Tibial artery (tissue), 4 donors: ENCODE results near the gene SAC3D1.

Source experiments
- DNase-seq, 2 donors: peaks; one replicate each; pipeline ENCODE4 v3.0.0-alpha.2; 2019
- H3K27ac ChIP-seq, 2 donors: fragments of 200-600 bp; sonication (generic) in 1 of 2; 1 replicate in 1 of 2; 2 replicates in 1 of 2; pipeline ENCODE4 v1.5.1; 2018 to 2019; ENCODE audit warnings: mild to moderate bottlenecking in 1 of 2
- H3K27me3 ChIP-seq, 2 donors: fragments of 200-600 bp; sonication (generic) in 1 of 2; one replicate each; pipeline versions ENCODE4 v1.5.1 to v1.6.0; 2016 to 2019
- H3K36me3 ChIP-seq, 3 donors: fragments of 200-600 bp; sonication (generic) in 2 of 3; one replicate each; pipeline ENCODE4 v1.5.1; 2016 to 2019; ENCODE audit warnings: mild to moderate bottlenecking in 2 of 3
- H3K4me1 ChIP-seq, 4 donors: fragments of 200-600 bp; sonication (generic) in 2 of 4; 1 replicate in 3 of 4; 2 replicates in 1 of 4; pipeline ENCODE4 v1.5.1; 2016 to 2019
- H3K4me3 ChIP-seq, 2 donors: fragments of 200-600 bp; sonication (generic) in 1 of 2; 1 replicate in 1 of 2; 2 replicates in 1 of 2; pipeline ENCODE4 v1.5.1; 2018 to 2019; ENCODE audit warnings: mild to moderate bottlenecking in 2 of 2
- H3K9me3 ChIP-seq, 3 donors: fragments of 200-600 bp; sonication (generic) in 1 of 3; one replicate each; pipeline ENCODE4 v1.5.1; 2016 to 2019
- CTCF ChIP-seq, 2 experiments: fragments of 200-600 bp in 1 of 2; fragments of 450-650 bp in 1 of 2; IDR thresholded peaks; one replicate each; pipeline ENCODE4 v1.5.1; 2017 to 2019; ENCODE audit warnings: antibody characterized with exemption in 2 of 2, mild to moderate bottlenecking in 1 of 2, moderate library complexity in 1 of 2
- intact Hi-C: fragments of 100-400 bp; cut with DNase I; formaldehyde crosslinking; loops from one replicate; pipeline ENCODE4 v1.15.0; 2023; ENCODE audit warnings: low total_unique reads

Gene SAC3D1

DNA sequence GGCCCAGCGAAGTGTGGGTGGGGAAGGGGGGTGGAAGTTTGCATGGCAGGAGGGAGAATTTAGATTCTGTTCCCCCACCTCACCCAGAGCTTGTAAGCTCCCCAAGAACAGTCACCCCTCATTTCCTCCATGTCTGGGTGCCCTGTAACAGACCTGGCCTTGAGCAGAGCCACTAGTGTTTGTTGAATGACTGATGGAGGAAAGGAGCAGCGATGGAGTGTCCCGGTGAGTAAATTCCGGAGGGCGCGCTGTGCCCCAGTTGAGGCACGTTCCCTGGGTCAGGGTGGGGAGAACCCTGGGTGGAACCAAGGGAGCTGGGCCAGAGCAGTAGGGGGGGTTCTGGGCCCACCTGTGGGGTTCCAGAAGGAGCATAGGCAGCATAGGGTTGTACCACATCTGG lies 16.5 kb downstream of the SAC3D1 start:
- intact Hi-C loops, result no loop called here
- TF ChIP-seq CTCF (IDR thresholded peaks at IDR 0.05), result no peak
- Histone ChIP-seq H3K9me3 (no peaks in the 10 kb centered on the region), H3K4me1 (no peaks in the 10 kb centered on the region), H3K4me3 (no peak overlapping the region), H3K27ac (no peak overlapping the region), H3K27me3 (peaks cover 0 to 12% of the 10 kb centered on the region in 2 donors), H3K36me3 (no peaks in the 10 kb centered on the region)
- no peak for DNase-seq

DNA sequence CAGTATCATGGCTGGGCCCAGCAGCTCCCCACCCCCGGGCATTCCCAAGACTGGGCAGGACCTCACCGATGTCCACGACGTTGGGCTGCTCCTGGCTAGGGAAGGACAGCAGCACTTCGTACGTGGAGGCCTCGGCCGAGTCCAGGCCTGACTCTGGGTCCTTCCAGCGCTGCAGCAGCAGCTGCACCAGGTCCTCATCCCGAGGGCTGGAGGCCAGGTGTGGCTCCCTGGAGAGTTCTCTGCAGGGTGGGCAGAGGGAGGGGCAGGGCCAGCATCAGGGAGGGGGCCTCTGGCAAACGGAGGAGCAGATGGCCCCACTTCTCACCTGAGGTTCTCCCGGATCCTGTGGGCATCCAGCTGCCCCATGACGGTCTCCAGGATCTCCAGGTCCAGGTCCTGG lies 17.0 kb downstream of the SAC3D1 start:
- H3K36me3 ChIP-seq, result no peaks in the 10 kb centered on the region
- no peak for TF ChIP-seq CTCF (IDR thresholded peaks at IDR 0.05)
- peaks cover 0 to 8% of the 10 kb centered on the region in 2 donors for H3K27me3 ChIP-seq
- no peak overlapping the region for H3K27ac ChIP-seq
- no peak overlapping the region for H3K4me3 ChIP-seq
- no peaks in the 10 kb centered on the region for H3K4me1 ChIP-seq
- no peaks in the 10 kb centered on the region for H3K9me3 ChIP-seq
- intact Hi-C loops, result no loop called here
- DNase-seq, result no peak

DNA sequence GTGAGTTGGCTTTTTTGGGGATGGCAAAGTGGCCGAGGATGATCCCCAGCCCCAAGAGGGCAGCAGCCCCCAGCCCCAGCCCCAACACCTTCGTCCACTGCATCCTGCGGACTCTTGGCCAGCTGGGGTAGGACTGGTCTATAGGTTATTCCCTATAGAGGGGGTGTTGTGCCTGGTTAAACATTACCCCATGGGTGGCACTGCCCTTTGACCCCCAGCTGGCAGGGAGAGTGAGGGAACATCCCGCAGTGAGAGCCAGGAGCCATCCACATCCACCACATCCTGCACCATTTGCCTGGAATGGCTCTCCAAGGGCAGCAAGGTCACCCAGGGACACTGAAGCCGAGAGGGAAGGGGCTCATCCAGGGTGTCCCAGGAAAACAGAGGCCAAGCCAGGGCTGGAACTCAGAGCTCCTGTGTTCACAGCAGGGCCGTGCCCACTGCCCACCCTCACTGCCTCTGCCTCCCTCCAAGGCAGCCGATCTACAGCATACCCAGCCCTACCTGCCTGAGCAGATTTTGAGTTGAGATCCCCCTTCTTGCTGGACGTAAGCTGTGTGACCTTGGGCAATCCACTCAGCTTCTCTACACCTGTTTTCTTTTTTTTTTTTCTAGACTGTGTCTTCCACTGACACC lies 17.5 kb downstream of the SAC3D1 start, which contains the start of gene NAALADL1:
Gene NAALADL1, minus strand, starts transcription at position 135 of the 636 bp plus-strand sequence. Its CDS starts 32 bp downstream, at position 103.
- no peaks in the 10 kb centered on the region for H3K36me3 ChIP-seq
- peaks cover 0 to 11% of the 10 kb centered on the region in 2 donors for H3K27me3 ChIP-seq
- no peak within 1 kb of the TSS for H3K27ac ChIP-seq
- no peaks in the 10 kb centered on the region for H3K9me3 ChIP-seq
- H3K4me3 ChIP-seq, result no peak within 1 kb of the TSS
- no peak for TF ChIP-seq CTCF (IDR thresholded peaks at IDR 0.05)
- no peaks in the 10 kb centered on the region for H3K4me1 ChIP-seq
- intact Hi-C loops, result no loop called here
- no peak for DNase-seq

- H3K4me1 ChIP-seq, result no peaks in the 10 kb centered on the region
- no peak for TF ChIP-seq CTCF (IDR thresholded peaks at IDR 0.05)
- H3K27me3 ChIP-seq, result peaks cover 0 to 14% of the 10 kb centered on the region in 2 donors
- H3K9me3 ChIP-seq, result no peaks in the 10 kb centered on the region
- H3K4me3 ChIP-seq, result no peak overlapping the region
- H3K27ac ChIP-seq, result no peak overlapping the region
- H3K36me3 ChIP-seq, result no peaks in the 10 kb centered on the region
- no peak for DNase-seq
- intact Hi-C loops, result no loop called here
These were observed 18.5 kb downstream of the SAC3D1 start for GRCh38 chr11:65059523-65059922.

- Histone ChIP-seq H3K27me3 (peaks cover 0 to 14% of the 10 kb centered on the region in 2 donors), H3K4me3 (no peak overlapping the region), H3K36me3 (no peaks in the 10 kb centered on the region), H3K9me3 (no peaks in the 10 kb centered on the region), H3K27ac (no peak overlapping the region), H3K4me1 (no peaks in the 10 kb centered on the region)
- intact Hi-C loops, result no loop called here
- no peak for TF ChIP-seq CTCF (IDR thresholded peaks at IDR 0.05)
- no peak for DNase-seq
These were observed 19.2 kb downstream of the SAC3D1 start for GRCh38 chr11:65059959-65060824.
